Activated CD8-positive, alpha-beta memory T cell treated with anti-CD3 and anti-CD28 coated beads for 48 hours (primary cell): ENCODE data around the gene GABARAPL1.
A peak's percentile ranks its signal among the peaks of the same experiment; 100 is the strongest.
"Not testable (repeated sequence)": the region's sequence is repeated elsewhere in the genome, so short reads cannot be mapped to it uniquely, and the experiment has no call there.

Experiments used
- DNase-seq, 3 experiments: peaks; one replicate each; pipeline ENCODE4 v3.0.0-alpha.2; 2020; ENCODE audit warnings: low read depth in 2 of 3, low spot score in 2 of 3

GABARAPL1 gene

DNA sequence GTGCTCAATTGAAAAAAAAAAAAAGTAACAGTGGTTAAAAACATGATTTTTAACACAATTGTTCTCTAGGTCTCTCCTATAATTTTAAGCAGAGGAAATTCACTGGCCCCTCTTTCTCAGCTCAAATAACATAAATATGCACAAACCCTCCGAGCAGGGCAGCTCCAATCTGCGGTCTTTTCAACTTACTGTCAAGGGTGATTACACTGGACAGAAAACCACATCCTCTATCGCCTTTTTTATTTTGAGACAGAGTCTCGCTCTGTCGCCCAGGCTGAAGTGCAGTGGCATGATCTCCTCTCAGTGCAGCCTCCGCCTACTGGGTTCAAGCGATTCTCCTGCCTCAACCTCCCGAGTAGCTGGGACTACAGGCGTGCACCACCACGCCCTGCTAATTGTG lies 16.5 kb upstream of the GABARAPL1 start:
- no peak for DNase-seq

DNA sequence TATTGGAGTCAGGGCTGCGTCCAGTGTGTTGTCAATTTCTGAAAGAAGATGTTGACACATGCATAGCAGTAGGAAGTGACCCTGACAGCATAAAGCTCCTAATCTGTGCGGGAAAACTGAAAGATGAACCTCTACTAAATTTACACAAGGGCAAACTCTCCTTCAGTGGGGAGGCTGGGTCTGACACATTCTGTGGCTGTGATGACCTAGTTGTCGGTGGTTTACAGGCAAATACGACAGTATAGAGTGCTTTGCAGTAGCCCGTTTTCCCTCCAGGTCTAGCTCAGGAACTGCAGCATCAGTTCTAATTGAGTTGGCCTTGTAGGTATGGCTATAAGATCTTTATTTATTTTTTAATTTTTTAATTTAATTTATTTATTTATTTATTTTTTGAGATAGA lies 14.8 kb upstream of the GABARAPL1 start:
- DNase-seq: no peak

- not testable (repeated sequence) for DNase-seq
Observed at GRCh38 chr12:10204495-10204894, 8.2 kb upstream of the GABARAPL1 start.

GRCh38 chr12:10205220-10205807 lies 7.4 kb upstream of the GABARAPL1 start:
- DNase-seq: no peak

DNA sequence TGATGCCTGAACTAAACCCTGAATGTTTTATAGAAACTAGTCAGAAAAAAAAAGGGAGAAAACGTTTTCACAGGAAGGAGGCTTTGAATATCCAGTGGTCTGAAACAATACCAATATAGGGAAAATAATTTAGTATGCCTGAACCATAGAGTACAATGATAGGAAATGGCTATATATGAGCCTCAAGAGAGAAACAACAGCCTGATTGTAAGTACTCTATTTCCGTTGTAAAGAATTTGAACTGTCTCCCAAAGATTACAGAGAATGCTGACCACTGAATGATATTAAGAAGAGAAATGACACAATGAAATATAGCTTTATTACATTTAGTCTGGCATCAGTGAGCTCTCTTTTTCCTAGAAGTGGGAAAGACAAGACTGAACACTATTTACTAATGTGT lies 5.5 kb upstream of the GABARAPL1 start:
- no peak for DNase-seq

- no peak for DNase-seq
Observed at GRCh38 chr12:10210225-10210624, 2.5 kb upstream of the GABARAPL1 start.

- DNase-seq: no peak
Observed at GRCh38 chr12:10211101-10211939, 1.4 kb upstream of the GABARAPL1 start.

DNA sequence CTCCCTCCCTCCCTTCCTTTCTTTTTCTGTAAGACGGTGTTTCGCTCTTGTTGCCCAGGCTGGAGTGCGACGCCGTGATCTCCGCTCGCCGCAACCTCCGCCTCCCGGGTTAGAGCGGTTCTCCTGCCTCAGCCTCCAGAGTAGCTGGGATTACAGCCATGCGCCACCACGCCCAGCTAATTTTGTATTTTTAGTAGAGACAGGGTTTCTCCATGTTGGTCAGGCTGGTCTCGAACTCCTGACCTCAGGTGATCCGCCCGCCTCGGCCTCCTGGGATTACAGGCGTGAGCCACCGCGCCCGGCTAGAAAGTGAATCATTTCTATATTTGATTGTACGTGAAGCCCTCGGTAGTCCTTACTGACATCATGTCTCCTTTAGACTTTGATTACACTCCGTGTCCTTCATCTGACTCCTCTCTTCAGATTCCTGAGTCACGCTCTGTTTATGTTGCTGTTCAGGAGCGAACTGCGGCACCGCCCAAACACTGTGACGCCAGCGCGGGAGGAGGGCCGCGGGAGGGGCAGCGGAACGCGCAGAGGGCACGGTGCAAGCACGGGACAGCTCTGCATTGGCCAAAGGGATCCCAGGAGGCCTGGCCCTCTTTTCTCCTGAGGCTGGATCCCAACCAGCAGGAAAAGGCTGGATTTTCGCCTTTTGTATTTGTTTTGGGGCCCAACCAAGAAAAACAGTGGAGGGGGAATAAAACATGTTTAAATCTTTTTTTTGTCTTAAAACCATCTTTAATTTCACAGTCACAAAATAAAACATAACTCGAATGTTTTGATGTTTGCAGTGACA lies 538 bp upstream of the GABARAPL1 start:
- peak; percentile 44 to 72 (median 71) for DNase-seq

GRCh38 chr12:10213168-10214135 lies 775 bp downstream of the GABARAPL1 start:
- DNase-seq: peak; percentile 41 to 64 (median 57)

DNA sequence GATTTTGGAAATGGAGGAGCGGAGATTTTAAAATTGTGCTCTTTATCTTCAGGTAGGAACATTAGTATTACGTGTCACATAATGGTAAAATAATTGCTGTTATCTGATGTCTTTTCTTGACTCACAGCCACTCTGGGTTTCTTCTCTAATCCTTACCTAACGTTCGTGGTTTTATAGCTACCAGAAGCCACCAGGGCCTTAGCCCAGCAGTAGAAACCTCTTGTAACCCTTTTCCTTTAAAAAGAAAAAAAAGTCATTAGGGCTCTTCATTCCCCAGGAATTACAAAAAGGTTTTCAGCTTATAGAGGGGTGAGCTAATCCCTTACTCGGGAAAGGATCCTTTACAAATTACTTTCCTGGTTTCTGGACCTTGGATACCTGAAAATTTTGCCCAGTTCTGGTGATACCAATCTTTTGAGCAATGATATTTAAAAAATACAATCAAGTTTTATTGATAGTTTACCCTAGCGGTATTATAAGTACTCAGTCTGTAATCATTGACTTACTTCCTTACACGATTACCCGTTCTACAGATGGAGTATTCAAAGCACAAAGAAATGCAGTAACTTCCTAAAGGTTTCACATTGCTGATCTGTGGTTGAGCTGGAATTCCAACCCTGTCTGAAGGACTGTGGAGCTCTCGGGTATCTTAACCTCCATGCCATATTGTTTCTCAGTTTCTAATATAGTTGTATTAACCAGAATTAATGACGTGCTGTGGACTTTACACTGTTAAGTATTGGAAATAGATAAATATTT lies 1.6 kb downstream of the GABARAPL1 start:
- DNase-seq: no peak

GRCh38 chr12:10214895-10215267 lies 2.2 kb downstream of the GABARAPL1 start:
- DNase-seq: no peak

- DNase-seq: no peak
Observed at GRCh38 chr12:10215436-10215835, 2.8 kb downstream of the GABARAPL1 start.

DNA sequence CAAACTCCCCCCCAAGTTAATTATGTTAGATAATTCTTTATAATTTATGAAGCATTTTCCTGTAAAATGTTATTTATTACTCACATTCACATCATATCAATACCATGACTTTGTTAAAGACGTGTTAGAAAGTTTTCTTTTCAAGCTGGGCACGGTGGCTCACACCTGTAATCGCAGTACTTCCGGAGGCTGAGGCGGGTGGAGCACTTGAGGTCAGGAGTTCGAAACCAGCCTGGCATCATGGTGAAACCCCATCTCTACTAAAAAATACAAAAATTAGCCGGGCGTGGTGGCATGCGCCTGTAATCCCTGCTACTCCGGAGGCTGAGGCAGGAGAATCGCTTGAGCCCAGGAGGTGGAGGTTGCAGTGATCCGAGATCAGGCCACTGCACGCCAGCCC lies 3.3 kb downstream of the GABARAPL1 start:
- DNase-seq: not testable (repeated sequence)

DNA sequence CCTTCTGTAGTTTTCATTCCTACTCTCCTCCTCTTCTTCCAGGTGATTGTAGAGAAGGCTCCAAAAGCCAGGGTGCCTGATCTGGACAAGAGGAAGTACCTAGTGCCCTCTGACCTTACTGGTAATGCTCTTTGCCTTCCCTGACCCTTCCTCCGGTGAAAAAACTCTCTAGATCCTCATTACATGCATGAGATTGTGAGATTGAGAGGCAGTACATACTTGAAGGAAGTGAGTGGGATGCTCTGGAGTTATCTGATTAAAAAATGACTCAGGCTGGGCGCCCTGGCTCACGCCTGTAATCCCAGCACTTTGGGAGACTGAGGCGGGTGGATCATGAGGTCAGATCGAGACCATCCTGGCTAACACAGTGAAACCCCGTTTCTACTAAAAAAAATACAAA lies 5.3 kb downstream of the GABARAPL1 start:
- no peak for DNase-seq

DNA sequence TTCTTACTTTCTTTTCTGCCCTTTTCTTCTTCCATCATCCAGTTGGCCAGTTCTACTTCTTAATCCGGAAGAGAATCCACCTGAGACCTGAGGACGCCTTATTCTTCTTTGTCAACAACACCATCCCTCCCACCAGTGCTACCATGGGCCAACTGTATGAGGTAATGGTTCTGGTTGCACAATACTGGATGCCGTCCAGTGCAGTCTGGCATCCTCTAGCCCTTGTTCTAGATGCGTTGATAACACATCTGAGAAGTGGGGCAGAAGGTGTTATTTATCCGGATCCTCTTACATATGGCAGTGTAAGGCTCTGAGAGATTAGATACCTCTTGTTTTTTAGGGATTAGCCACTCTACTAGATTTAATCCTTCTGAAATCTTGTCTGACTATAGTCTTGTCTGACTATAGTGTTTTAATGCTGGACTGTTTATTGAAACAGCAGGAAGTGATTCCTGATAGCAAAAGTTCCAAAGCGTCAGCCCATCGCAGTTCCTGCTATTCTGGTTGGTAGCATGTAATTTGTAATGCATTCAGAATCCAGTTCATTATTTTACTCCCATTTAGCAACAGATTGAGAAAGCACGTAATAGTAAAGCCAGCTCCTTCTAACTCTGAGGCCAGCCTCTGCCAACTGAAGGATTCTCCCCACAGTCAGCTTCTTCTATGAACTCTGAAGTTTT lies 7.9 kb downstream of the GABARAPL1 start:
- DNase-seq: no peak

DNA sequence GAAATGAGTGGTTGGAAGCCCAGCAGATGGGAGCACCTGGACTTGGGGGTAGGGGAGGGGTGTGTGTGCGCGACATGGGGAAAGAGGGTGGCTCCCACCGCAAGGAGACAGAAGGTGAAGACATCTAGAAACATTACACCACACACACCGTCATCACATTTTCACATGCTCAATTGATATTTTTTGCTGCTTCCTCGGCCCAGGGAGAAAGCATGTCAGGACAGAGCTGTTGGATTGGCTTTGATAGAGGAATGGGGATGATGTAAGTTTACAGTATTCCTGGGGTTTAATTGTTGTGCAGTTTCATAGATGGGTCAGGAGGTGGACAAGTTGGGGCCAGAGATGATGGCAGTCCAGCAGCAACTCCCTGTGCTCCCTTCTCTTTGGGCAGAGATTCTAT lies 9.2 kb downstream of the GABARAPL1 start:
- no peak for DNase-seq

- no peak for DNase-seq
Observed at GRCh38 chr12:10223208-10223607, 10.5 kb downstream of the GABARAPL1 start.

DNA sequence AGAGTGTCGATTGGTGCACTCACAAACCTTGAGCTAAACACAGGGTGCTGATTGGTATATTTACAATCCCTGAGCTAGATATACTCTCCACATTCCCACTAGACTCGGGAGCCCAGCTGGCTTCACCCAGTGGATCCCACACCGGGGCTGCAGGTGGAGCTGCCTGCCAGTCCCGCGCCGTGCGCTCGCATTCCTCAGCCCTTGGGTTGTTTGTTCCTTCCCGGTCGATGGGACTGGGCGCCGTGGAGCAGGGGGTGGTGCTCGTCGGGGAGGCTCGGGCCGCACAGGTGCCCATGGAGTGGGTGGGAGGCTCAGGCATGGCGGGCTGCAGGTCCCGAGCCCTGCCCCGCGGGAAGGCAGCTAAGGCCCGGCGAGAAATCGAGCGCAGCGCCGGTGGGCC lies 12.7 kb downstream of the GABARAPL1 start:
- not testable (repeated sequence) for DNase-seq

GRCh38 chr12:10226086-10226485 lies 13.4 kb downstream of the GABARAPL1 start:
- no peak for DNase-seq

GRCh38 chr12:10226731-10227130 lies 14.1 kb downstream of the GABARAPL1 start:
- no peak for DNase-seq
